ENCODE measurements around the gene BAIAP2L2.

GRCh38 chr22:38082986-38083710 is 27.3 kb downstream of the BAIAP2L2 start:
- TF ChIP-seq, protein P1, sequence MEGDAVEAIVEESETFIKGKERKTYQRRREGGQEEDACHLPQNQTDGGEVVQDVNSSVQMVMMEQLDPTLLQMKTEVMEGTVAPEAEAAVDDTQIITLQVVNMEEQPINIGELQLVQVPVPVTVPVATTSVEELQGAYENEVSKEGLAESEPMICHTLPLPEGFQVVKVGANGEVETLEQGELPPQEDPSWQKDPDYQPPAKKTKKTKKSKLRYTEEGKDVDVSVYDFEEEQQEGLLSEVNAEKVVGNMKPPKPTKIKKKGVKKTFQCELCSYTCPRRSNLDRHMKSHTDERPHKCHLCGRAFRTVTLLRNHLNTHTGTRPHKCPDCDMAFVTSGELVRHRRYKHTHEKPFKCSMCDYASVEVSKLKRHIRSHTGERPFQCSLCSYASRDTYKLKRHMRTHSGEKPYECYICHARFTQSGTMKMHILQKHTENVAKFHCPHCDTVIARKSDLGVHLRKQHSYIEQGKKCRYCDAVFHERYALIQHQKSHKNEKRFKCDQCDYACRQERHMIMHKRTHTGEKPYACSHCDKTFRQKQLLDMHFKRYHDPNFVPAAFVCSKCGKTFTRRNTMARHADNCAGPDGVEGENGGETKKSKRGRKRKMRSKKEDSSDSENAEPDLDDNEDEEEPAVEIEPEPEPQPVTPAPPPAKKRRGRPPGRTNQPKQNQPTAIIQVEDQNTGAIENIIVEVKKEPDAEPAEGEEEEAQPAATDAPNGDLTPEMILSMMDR (IDR thresholded peaks at IDR 0.05; ENCODE audit: poor library complexity) = no peak
- no peak for TF ChIP-seq EZH2 (IDR thresholded peaks at IDR 0.05; ENCODE audit: borderline replicate concordance)

Data from hepatocyte (in vitro differentiated cells).